Measurements from ENCODE around the gene SMARCD1.

The SMARCD1 gene

GRCh38 chr12:50057896-50058670 lies 27.1 kb upstream of the SMARCD1 start:
- DNase-seq: no peak

GRCh38 chr12:50058743-50059312 lies 26.3 kb upstream of the SMARCD1 start:
- no peak for DNase-seq

GRCh38 chr12:50059440-50060119 lies 25.6 kb upstream of the SMARCD1 start:
- peak; percentile 48 for DNase-seq

GRCh38 chr12:50060120-50060468 lies 25.0 kb upstream of the SMARCD1 start:
- no peak for DNase-seq

- DNase-seq: no peak
These were observed 24.0 kb upstream of the SMARCD1 start for GRCh38 chr12:50061171-50061570.

- DNase-seq: peak; percentile 83
These were observed 23.0 kb upstream of the SMARCD1 start for GRCh38 chr12:50061946-50062686.

GRCh38 chr12:50062728-50063460 lies 22.2 kb upstream of the SMARCD1 start:
- peak; percentile 66 for DNase-seq

- DNase-seq: peak; percentile 24
These were observed 19.3 kb upstream of the SMARCD1 start for GRCh38 chr12:50065726-50066310.

GRCh38 chr12:50066402-50066801 lies 18.7 kb upstream of the SMARCD1 start:
- peak; percentile 91 for DNase-seq

- DNase-seq: no peak
These were observed 16.1 kb upstream of the SMARCD1 start for GRCh38 chr12:50069069-50069468.

GRCh38 chr12:50069539-50069938 lies 15.6 kb upstream of the SMARCD1 start:
- no peak for DNase-seq

GRCh38 chr12:50070314-50071060 lies 14.7 kb upstream of the SMARCD1 start:
- peak; percentile 84 for DNase-seq

GRCh38 chr12:50072198-50072907 lies 12.8 kb upstream of the SMARCD1 start:
- no peak for DNase-seq

- no peak for DNase-seq
These were observed 11.9 kb upstream of the SMARCD1 start for GRCh38 chr12:50073206-50073605.

- DNase-seq: no peak
These were observed 11.4 kb upstream of the SMARCD1 start for GRCh38 chr12:50073712-50074111.

- DNase-seq: peak; percentile 82
These were observed 10.0 kb upstream of the SMARCD1 start for GRCh38 chr12:50074936-50075807.

GRCh38 chr12:50075808-50076170 lies 9.4 kb upstream of the SMARCD1 start:
- DNase-seq: no peak

- DNase-seq: no peak
These were observed 8.0 kb upstream of the SMARCD1 start for GRCh38 chr12:50077099-50077498.

- DNase-seq: no peak
These were observed 6.9 kb upstream of the SMARCD1 start for GRCh38 chr12:50078281-50078680.

- DNase-seq: no peak
These were observed 5.4 kb upstream of the SMARCD1 start for GRCh38 chr12:50079771-50080170.

Data from fibroblast of upper back skin (primary cell).